Spleen (tissue), 7 donors: Measurements from ENCODE around the gene PPP2R5E.

Source experiments
- CTCF ChIP-seq, 11 experiments: fragments of 200-600 bp in 7 of 11; fragments of 450-650 bp in 4 of 11; sonication (generic) in 4 of 11; IDR thresholded peaks in 8 of 11; conservative IDR thresholded peaks in 3 of 11; 1 replicate in 7 of 11; 2 replicates in 4 of 11; pipeline versions ENCODE4 v1.4.0 to v1.8.0; 2016 to 2021; ENCODE audit warnings: antibody characterized with exemption in 11 of 11, inconsistent platforms in 4 of 11, mild to moderate bottlenecking in 1 of 11
- POLR2A ChIP-seq, 3 donors: fragments of 450-650 bp; IDR thresholded peaks; one replicate each; pipeline ENCODE4 v1.5.1; 2017; ENCODE audit warnings: antibody characterized with exemption in 3 of 3, mild to moderate bottlenecking in 1 of 3
- POLR2AphosphoS5 ChIP-seq, 3 donors: sonication (generic); formaldehyde crosslinking; IDR thresholded peaks; one replicate each; pipeline ENCODE4 v1.5.1; 2017; ENCODE audit warnings: antibody characterized with exemption in 3 of 3
- donor health status: DM: no; HTN: no; CAD: no; lungs with moderate emphysema.
- donor health status: DM: no; HTN: no; CAD: no.
- donor health status: DM: no; HTN: no; CAD: no.

GRCh38 chr14:63393012-63393411 is 150.2 kb downstream of the PPP2R5E start:
- TF ChIP-seq CTCF (IDR thresholded peaks at IDR 0.05 in 8 of 11, conservative IDR thresholded peaks at IDR 0.05 in 3 of 11) (no peak), POLR2A (IDR thresholded peaks at IDR 0.05) (no peak), POLR2AphosphoS5 (IDR thresholded peaks at IDR 0.05) (no peak)
